ENCODE measurements around the gene LENG8. TPM values are rescaled to one million over a fixed set of nuclear protein-coding genes. Genes with fewer than 3 reads are reported as not detected.
"Not testable (repeated sequence)": the region's sequence is repeated elsewhere in the genome, so short reads cannot be mapped to it uniquely, and the experiment has no call there.

The LENG8 gene
- total RNA-seq, 2 donors from 2014 or later, result 471 to 480 TPM

- H3K4me3 Mint-ChIP-seq, result peak overlapping the region; percentile 33
- H3K27me3 Mint-ChIP-seq, result peaks cover 46% of the 10 kb centered on the region
- H3K4me1 Mint-ChIP-seq, result peaks cover 14% of the 10 kb centered on the region
- H3K36me3 Mint-ChIP-seq (ENCODE audit: low read depth); H3K9me3 ChIP-seq (ENCODE audit: control insufficient read depth, low read length, poor library complexity, severe bottlenecking); H3K27ac Mint-ChIP-seq; DNase-seq: not testable (repeated sequence)
- peak; percentile 82 for ATAC-seq
These were observed 48.9 kb downstream of the LENG8 start for GRCh38 chr19:54497747-54498450.

GRCh38 chr19:54498451-54498772 is 49.4 kb downstream of the LENG8 start:
- H3K9me3 ChIP-seq (ENCODE audit: control insufficient read depth, low read length, poor library complexity, severe bottlenecking); H3K36me3 Mint-ChIP-seq (ENCODE audit: low read depth); H3K27ac Mint-ChIP-seq; DNase-seq; H3K4me3 Mint-ChIP-seq: not testable (repeated sequence)
- Mint-ChIP-seq H3K27me3 (peaks cover 41% of the 10 kb centered on the region), H3K4me1 (peaks cover 14% of the 10 kb centered on the region)
- peak; percentile 41 for ATAC-seq

GRCh38 chr19:54502518-54503048 is 53.6 kb downstream of the LENG8 start, which contains the start of gene LAIR2:
Gene LAIR2 (plus strand): TSS chr19:54502831. CDS start chr19:54502919, 88 bp downstream.
- H3K9me3 ChIP-seq (ENCODE audit: control insufficient read depth, low read length, poor library complexity, severe bottlenecking), result no peaks in the 10 kb centered on the region
- no peaks in the 10 kb centered on the region for H3K36me3 Mint-ChIP-seq (ENCODE audit: low read depth)
- H3K4me3 Mint-ChIP-seq, result no peak within 1 kb of the TSS
- no peak for DNase-seq
- H3K27ac Mint-ChIP-seq, result no peak within 1 kb of the TSS
- H3K4me1 Mint-ChIP-seq, result peaks cover 17% of the 10 kb centered on the region
- ATAC-seq, result no peak
- peaks cover 53% of the 10 kb centered on the region for H3K27me3 Mint-ChIP-seq

GRCh38 chr19:54505542-54505941 is 56.5 kb downstream of the LENG8 start:
- H3K27me3 Mint-ChIP-seq, result peaks cover 54% of the 10 kb centered on the region
- H3K4me1 Mint-ChIP-seq; H3K36me3 Mint-ChIP-seq (ENCODE audit: low read depth); ATAC-seq; H3K9me3 ChIP-seq (ENCODE audit: control insufficient read depth, low read length, poor library complexity, severe bottlenecking); DNase-seq; H3K27ac Mint-ChIP-seq; H3K4me3 Mint-ChIP-seq: not testable (repeated sequence)

- Mint-ChIP-seq H3K4me1 (peaks cover 9% of the 10 kb centered on the region), H3K4me3 (no peak overlapping the region)
These were observed 57.1 kb downstream of the LENG8 start for GRCh38 chr19:54506079-54506478.

GRCh38 chr19:54507038-54507717 is 58.2 kb downstream of the LENG8 start:
- not testable (repeated sequence) for DNase-seq; H3K9me3 ChIP-seq (ENCODE audit: control insufficient read depth, low read length, poor library complexity, severe bottlenecking); H3K4me1 Mint-ChIP-seq; H3K36me3 Mint-ChIP-seq (ENCODE audit: low read depth)
- Mint-ChIP-seq H3K27ac (peak overlapping the region; percentile 19), H3K4me3 (peak overlapping the region; percentile 51), H3K27me3 (peaks cover 47% of the 10 kb centered on the region)
- peak; percentile 58 for ATAC-seq

More at GRCh38 chr19:54506079-54506478, 57.1 kb downstream of the LENG8 start:
- no peaks in the 10 kb centered on the region for H3K36me3 Mint-ChIP-seq (ENCODE audit: low read depth)
- ATAC-seq (no peak), DNase-seq (no peak)
- peaks cover 49% of the 10 kb centered on the region for H3K27me3 Mint-ChIP-seq
- no peaks in the 10 kb centered on the region for H3K9me3 ChIP-seq (ENCODE audit: control insufficient read depth, low read length, poor library complexity, severe bottlenecking)
- H3K27ac Mint-ChIP-seq, result peak overlapping the region; percentile 19

GRCh38 chr19:54507824-54508223 is 58.8 kb downstream of the LENG8 start:
- Mint-ChIP-seq H3K27ac (no peak overlapping the region), H3K4me3 (no peak overlapping the region), H3K27me3 (peaks cover 46% of the 10 kb centered on the region), H3K4me1 (peaks cover 9% of the 10 kb centered on the region), H3K36me3 (ENCODE audit: low read depth) (no peaks in the 10 kb centered on the region)
- no peak for ATAC-seq
- DNase-seq, result no peak
- no peaks in the 10 kb centered on the region for H3K9me3 ChIP-seq (ENCODE audit: control insufficient read depth, low read length, poor library complexity, severe bottlenecking)

- H3K27ac Mint-ChIP-seq; H3K4me1 Mint-ChIP-seq; H3K9me3 ChIP-seq (ENCODE audit: control insufficient read depth, low read length, poor library complexity, severe bottlenecking); H3K36me3 Mint-ChIP-seq (ENCODE audit: low read depth); DNase-seq; H3K4me3 Mint-ChIP-seq; ATAC-seq: not testable (repeated sequence)
- peaks cover 53% of the 10 kb centered on the region for H3K27me3 Mint-ChIP-seq
These were observed 59.5 kb downstream of the LENG8 start for GRCh38 chr19:54508487-54508886.

- not testable (repeated sequence) for H3K4me1 Mint-ChIP-seq; H3K36me3 Mint-ChIP-seq (ENCODE audit: low read depth); H3K27ac Mint-ChIP-seq; DNase-seq; H3K9me3 ChIP-seq (ENCODE audit: control insufficient read depth, low read length, poor library complexity, severe bottlenecking); H3K4me3 Mint-ChIP-seq
- H3K27me3 Mint-ChIP-seq, result peaks cover 53% of the 10 kb centered on the region
- ATAC-seq, result peak; percentile 79
These were observed 60.4 kb downstream of the LENG8 start for GRCh38 chr19:54509200-54509940.

Other genes starting within 250 kb of the LENG8 start
- 1,000 to 10,000 TPM; 1,676 to 1,883 TPM for gene RPS9, start 248.3 kb upstream of the LENG8 start, total RNA-seq
- gene LILRB3, start 226.2 kb upstream of the LENG8 start, total RNA-seq, result 1 to 10 TPM; 5.2 to 6.2 TPM
- gene LILRA6, start 206.4 kb upstream of the LENG8 start, total RNA-seq, result 1 to 10 TPM in 1 of 2 donors, under 1 TPM in 1; 0.91 to 2.4 TPM
- under 1 TPM in 1 of 2 donors, not detected in 1; 0.20 TPM for gene LILRB5, start 191.9 kb upstream of the LENG8 start, total RNA-seq
- gene LILRB2, start 168.1 kb upstream of the LENG8 start, total RNA-seq, result 1 to 10 TPM; 1.5 to 6.3 TPM
- gene LILRA5, start 136.0 kb upstream of the LENG8 start, total RNA-seq, result 1 to 10 TPM; 1.1 to 3.5 TPM
- under 1 TPM in 1 of 2 donors, not detected in 1; 0.86 TPM for gene LILRA4, start 110.0 kb upstream of the LENG8 start, total RNA-seq
- gene LAIR1, start 84.3 kb upstream of the LENG8 start, total RNA-seq, result 10 to 100 TPM; 21.5 to 22.2 TPM
- gene TTYH1, start 33.7 kb upstream of the LENG8 start, total RNA-seq, result not detected
- gene LENG9, start 14.6 kb downstream of the LENG8 start, total RNA-seq, result 1 to 10 TPM; 4.4 to 6.0 TPM
- gene CDC42EP5, start 24.1 kb downstream of the LENG8 start, total RNA-seq, result not detected
- 1 to 10 TPM in 1 of 2 donors, under 1 TPM in 1; 0.94 to 1.7 TPM for gene LAIR2, start 53.6 kb downstream of the LENG8 start, total RNA-seq
- 1 to 10 TPM in 1 of 2 donors, under 1 TPM in 1; 0.68 to 3.3 TPM for gene LILRA2, start 124.6 kb downstream of the LENG8 start, total RNA-seq
- gene LILRA1, start 144.4 kb downstream of the LENG8 start, total RNA-seq, result 1 to 10 TPM in 1 of 2 donors, under 1 TPM in 1; 0.65 to 2.1 TPM
- gene LILRB1, start 181.3 kb downstream of the LENG8 start, total RNA-seq, result 1 to 10 TPM in 1 of 2 donors, under 1 TPM in 1; 0.42 to 4.3 TPM
- 1 to 10 TPM in 1 of 2 donors, under 1 TPM in 1; 0.47 to 1.9 TPM for gene LILRB4, start 213.8 kb downstream of the LENG8 start, total RNA-seq